Measurements from ENCODE around the gene ANKRD13B. TPM values are rescaled to one million over a fixed set of nuclear protein-coding genes. Genes with fewer than 3 reads are reported as not detected.

Gene ANKRD13B
- total RNA-seq, 1 donor from 2014 or later, result 13.8 TPM

DNA sequence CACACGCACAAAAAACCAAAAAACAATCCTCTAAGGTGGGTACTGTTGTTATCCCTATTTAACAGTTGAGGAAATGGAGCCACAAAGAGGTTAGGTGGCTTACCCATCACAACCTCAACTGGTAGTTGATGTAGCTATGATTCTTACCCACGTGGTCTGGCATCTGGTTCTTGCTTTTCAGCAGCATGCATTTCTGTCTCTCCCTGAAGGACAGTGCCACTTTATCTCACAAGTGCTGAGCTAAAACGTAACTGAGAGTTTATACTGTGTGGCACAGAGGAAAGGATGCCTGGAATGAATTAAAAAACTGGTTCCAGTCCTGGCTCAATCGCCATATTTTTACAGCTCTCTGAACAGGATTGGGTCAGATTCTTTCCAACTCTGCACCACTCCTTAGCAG lies 31.7 kb downstream of the ANKRD13B start:
- Histone ChIP-seq H3K27me3 (ENCODE audit: control insufficient read depth, insufficient read depth, low read length) (no peaks in the 10 kb centered on the region), H3K36me3 (ENCODE audit: control insufficient read depth, insufficient read depth, low read length) (no peaks in the 10 kb centered on the region), H3K4me3 (ENCODE audit: low read depth, low read length) (no peak overlapping the region)
- DNase-seq (ENCODE audit: low read depth), result no peak
- TF ChIP-seq, protein P1, sequence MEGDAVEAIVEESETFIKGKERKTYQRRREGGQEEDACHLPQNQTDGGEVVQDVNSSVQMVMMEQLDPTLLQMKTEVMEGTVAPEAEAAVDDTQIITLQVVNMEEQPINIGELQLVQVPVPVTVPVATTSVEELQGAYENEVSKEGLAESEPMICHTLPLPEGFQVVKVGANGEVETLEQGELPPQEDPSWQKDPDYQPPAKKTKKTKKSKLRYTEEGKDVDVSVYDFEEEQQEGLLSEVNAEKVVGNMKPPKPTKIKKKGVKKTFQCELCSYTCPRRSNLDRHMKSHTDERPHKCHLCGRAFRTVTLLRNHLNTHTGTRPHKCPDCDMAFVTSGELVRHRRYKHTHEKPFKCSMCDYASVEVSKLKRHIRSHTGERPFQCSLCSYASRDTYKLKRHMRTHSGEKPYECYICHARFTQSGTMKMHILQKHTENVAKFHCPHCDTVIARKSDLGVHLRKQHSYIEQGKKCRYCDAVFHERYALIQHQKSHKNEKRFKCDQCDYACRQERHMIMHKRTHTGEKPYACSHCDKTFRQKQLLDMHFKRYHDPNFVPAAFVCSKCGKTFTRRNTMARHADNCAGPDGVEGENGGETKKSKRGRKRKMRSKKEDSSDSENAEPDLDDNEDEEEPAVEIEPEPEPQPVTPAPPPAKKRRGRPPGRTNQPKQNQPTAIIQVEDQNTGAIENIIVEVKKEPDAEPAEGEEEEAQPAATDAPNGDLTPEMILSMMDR (IDR thresholded peaks at IDR 0.05; ENCODE audit: insufficient read depth, low read length, poor library complexity, severe bottlenecking), result no peak

DNA sequence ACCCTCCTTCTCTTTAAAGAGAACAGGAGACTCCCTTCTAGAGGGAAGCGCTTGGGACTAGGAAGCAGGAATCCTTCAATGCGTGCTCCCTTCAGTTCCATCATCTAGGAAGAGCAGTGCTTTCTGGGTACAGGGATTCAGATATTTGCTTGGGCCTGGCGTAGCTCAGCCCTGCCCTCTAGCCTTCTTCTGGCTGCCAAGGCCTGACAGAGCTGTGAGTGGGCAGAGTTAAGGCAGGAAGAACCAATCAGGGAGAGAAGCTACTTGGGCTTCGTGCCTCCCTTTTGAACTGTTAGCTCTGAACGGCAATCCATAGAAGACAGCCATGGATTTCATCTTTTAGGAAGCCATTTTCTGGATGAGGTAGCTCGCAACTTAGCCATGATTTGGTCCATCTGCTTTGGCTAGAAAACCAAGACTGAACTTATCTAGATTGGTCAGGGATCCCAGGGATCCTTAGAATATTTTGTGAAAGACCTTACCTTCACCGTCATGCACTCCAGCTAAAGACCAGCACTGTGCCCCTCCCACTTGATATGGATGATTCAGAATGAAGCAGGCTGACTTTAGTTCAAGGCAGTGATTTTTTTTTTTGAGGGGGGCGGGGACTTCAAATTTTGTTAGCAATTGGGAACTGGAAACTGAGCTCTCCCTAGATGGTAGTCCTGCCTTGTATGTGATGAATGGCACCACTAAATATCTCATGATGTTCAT lies 32.3 kb downstream of the ANKRD13B start:
- TF ChIP-seq, protein P1 (IDR thresholded peaks at IDR 0.05; ENCODE audit: insufficient read depth, low read length, poor library complexity, severe bottlenecking), result no peak
- Histone ChIP-seq H3K27me3 (ENCODE audit: control insufficient read depth, insufficient read depth, low read length) (no peaks in the 10 kb centered on the region), H3K36me3 (ENCODE audit: control insufficient read depth, insufficient read depth, low read length) (no peaks in the 10 kb centered on the region), H3K4me3 (ENCODE audit: low read depth, low read length) (no peak overlapping the region)
- no peak for DNase-seq (ENCODE audit: low read depth)

DNA sequence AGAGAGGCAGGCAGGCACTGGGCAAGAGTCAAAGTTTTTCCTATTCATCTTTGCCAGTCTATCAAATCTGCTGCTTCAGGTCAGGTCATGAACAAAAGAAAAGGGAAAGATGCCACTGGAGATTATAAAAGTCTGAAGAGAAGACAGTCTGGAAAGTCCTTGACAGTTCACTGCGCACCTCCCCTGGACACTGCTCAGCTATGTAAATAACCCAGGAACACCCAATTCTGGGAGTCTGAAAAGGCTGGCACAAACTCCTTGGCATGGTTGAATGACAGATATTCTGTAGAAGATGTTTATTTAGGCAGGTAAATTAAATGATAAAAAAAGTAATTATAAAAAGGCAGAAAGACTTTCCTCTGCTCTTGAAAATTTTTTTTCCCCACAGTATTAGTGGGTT lies 35.0 kb downstream of the ANKRD13B start:
- no peak for DNase-seq (ENCODE audit: low read depth)
- TF ChIP-seq, protein P1 (IDR thresholded peaks at IDR 0.05; ENCODE audit: insufficient read depth, low read length, poor library complexity, severe bottlenecking), result no peak
- H3K36me3 ChIP-seq (ENCODE audit: control insufficient read depth, insufficient read depth, low read length), result peaks cover 2% of the 10 kb centered on the region

DNA sequence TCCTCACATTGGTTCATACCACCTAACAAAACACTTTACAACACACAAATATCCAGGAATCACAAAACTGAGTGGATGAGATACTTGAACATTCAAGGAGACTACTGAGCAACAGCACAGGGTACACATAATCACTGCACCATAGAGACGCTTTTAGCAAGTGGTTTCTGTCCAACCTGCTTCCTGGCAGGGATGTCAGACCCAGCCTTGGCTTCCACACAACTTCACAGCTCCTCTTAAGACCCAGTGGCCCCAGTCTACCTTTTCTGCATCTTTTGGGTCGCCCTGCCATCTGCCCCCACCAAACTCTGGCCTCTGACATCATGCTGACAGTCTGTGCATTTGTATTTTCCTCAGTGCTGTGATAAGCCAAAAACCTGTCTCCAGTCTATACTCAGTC lies 35.7 kb downstream of the ANKRD13B start:
- DNase-seq (ENCODE audit: low read depth), result no peak
- peaks cover 2% of the 10 kb centered on the region for H3K36me3 ChIP-seq (ENCODE audit: control insufficient read depth, insufficient read depth, low read length)
- TF ChIP-seq, protein P1 (IDR thresholded peaks at IDR 0.05; ENCODE audit: insufficient read depth, low read length, poor library complexity, severe bottlenecking), result no peak
- H3K4me3 ChIP-seq (ENCODE audit: low read depth, low read length), result no peak overlapping the region
- no peaks in the 10 kb centered on the region for H3K27me3 ChIP-seq (ENCODE audit: control insufficient read depth, insufficient read depth, low read length)

More for the DNA sequence above, 35.0 kb downstream of the ANKRD13B start:
- no peaks in the 10 kb centered on the region for H3K27me3 ChIP-seq (ENCODE audit: control insufficient read depth, insufficient read depth, low read length)
- H3K4me3 ChIP-seq (ENCODE audit: low read depth, low read length), result no peak overlapping the region

DNA sequence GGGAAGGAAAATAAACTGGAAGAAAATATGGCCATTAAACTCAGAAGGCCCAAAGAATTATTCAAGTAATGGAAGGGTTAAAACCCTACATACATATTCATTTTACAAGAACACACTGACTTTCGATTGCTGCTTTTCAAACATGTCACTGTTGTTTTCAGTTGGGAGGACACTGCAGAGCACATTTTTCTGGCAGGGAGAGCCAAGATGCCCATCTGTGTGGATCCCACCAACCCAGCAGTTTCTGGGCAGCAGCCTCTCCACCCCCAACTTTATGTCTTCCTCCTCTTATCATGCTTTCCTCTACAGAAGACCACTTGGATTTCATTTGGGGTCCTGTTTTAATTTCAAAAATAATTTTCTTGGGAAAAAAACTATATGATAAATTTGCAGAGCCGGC lies 36.9 kb downstream of the ANKRD13B start:
- H3K27me3 ChIP-seq (ENCODE audit: control insufficient read depth, insufficient read depth, low read length), result no peaks in the 10 kb centered on the region
- DNase-seq (ENCODE audit: low read depth), result no peak
- peaks cover 2% of the 10 kb centered on the region for H3K36me3 ChIP-seq (ENCODE audit: control insufficient read depth, insufficient read depth, low read length)
- TF ChIP-seq, protein P1 (IDR thresholded peaks at IDR 0.05; ENCODE audit: insufficient read depth, low read length, poor library complexity, severe bottlenecking), result no peak
- no peak overlapping the region for H3K4me3 ChIP-seq (ENCODE audit: low read depth, low read length)

All from kidney epithelial cell (primary cell).